Measurements from ENCODE around the gene IKBIP.

Gene IKBIP

DNA sequence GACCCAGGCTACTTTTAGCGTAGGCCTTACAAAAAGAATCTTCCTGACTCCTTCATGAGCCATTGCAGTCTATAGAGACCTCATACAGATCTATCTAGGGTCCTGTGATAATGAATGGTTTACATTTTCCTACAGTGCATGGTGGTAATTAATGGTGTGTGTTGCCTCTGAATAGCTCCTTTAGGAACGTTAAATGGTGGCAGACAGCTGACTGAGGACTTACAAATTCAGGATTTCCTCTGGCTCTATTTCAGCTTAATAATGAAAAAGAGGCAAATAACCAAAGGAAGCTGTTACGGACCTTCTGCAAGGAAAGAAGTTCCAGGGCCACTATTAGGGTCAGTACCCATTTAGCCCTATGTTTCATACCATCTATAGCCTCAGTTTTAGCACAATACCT lies 5.1 kb downstream of the IKBIP start:
- ChIA-PET POLR2A (no interaction called here), CTCF (interaction anchor here (1.1 to 2.1 kb wide), 4 partner anchors 8 to 72 kb away, joined by 3 to 6 read pairs (median 3); no protein-coding TSS in a partner anchor)
- H3K4me1 ChIP-seq (ENCODE audit: control extremely low read depth in 1 of 4, control insufficient read depth in 4 of 4, insufficient read depth in 4 of 4, low read length in 3 of 4) = peaks cover 0 to 12% (median 5%) of the 10 kb centered on the region in 4 experiments
- whole genome bisulfite sequencing (ENCODE audit: insufficient coverage) = 78% methylated on average over 1 of the region's 3 CpGs
- H3K4me3 ChIP-seq (ENCODE audit: control insufficient read depth in 1 of 7, extremely low read depth in 1 of 7, insufficient read depth in 4 of 7, low read depth in 2 of 7, low read length in 6 of 7) = no peak overlapping the region
- no peak for DNase-seq
- H3K27ac ChIP-seq (ENCODE audit: insufficient read depth in 1 of 2, low read depth in 1 of 2, low read length in 2 of 2, poor library complexity in 1 of 2, severe bottlenecking in 2 of 2) = no peak overlapping the region
- no peaks in the 10 kb centered on the region for H3K27me3 ChIP-seq (replicated peaks in 2 of 5; ENCODE audit: control insufficient read depth in 4 of 5, insufficient read depth in 5 of 5, low read length in 4 of 5)
- H3K36me3 ChIP-seq (ENCODE audit: control insufficient read depth in 4 of 4, insufficient read depth in 4 of 4, low read length in 3 of 4) = no peaks in the 10 kb centered on the region
- no peaks in the 10 kb centered on the region for H3K9me3 ChIP-seq (ENCODE audit: control extremely low read depth in 1 of 5, control insufficient read depth in 4 of 5, insufficient read depth in 2 of 5, low read depth in 1 of 5, low read length in 4 of 5)

DNA sequence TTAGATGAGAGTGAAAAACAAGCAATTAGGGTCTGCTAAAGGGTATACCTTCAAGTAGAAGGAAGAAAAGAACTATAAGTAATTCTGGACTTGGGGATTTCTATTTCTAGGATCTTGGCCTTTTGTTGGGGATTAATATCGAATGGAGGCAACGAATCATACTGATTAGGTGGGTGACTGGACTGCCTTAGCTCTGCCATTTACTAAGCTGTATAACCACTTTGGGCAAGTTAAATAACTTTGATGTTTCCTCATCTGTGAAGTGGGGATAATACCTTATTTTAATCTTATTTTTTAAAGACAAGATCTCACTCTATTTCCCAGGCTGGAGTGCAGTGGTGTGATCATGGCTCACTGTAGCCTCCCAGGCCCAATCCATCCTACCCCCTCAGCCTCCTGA lies 6.6 kb downstream of the IKBIP start:
- CTCF ChIA-PET = interaction anchor here (1.1 to 1.9 kb wide), 4 partner anchors 8 to 23 kb away, joined by 3 to 5 read pairs (median 3); no protein-coding TSS in a partner anchor
- WGBS (ENCODE audit: insufficient coverage) = 92% methylated on average over 2 of the region's 2 CpGs
- no peaks in the 10 kb centered on the region for H3K27me3 ChIP-seq (replicated peaks in 2 of 5; ENCODE audit: control insufficient read depth in 4 of 5, insufficient read depth in 5 of 5, low read length in 4 of 5)
- no peak overlapping the region for H3K4me3 ChIP-seq (ENCODE audit: control insufficient read depth in 1 of 7, extremely low read depth in 1 of 7, insufficient read depth in 4 of 7, low read depth in 2 of 7, low read length in 6 of 7)
- peaks cover 2 to 6% (median 3%) of the 10 kb centered on the region in 4 experiments for H3K36me3 ChIP-seq (ENCODE audit: control insufficient read depth in 4 of 4, insufficient read depth in 4 of 4, low read length in 3 of 4)
- POLR2A ChIA-PET = no interaction called here
- peaks cover 0 to 9% (median 0%) of the 10 kb centered on the region in 4 experiments for H3K4me1 ChIP-seq (ENCODE audit: control extremely low read depth in 1 of 4, control insufficient read depth in 4 of 4, insufficient read depth in 4 of 4, low read length in 3 of 4)
- DNase-seq = no peak
- no peaks in the 10 kb centered on the region for H3K9me3 ChIP-seq (ENCODE audit: control extremely low read depth in 1 of 5, control insufficient read depth in 4 of 5, insufficient read depth in 2 of 5, low read depth in 1 of 5, low read length in 4 of 5)
- no peak overlapping the region for H3K27ac ChIP-seq (ENCODE audit: insufficient read depth in 1 of 2, low read depth in 1 of 2, low read length in 2 of 2, poor library complexity in 1 of 2, severe bottlenecking in 2 of 2)

DNA sequence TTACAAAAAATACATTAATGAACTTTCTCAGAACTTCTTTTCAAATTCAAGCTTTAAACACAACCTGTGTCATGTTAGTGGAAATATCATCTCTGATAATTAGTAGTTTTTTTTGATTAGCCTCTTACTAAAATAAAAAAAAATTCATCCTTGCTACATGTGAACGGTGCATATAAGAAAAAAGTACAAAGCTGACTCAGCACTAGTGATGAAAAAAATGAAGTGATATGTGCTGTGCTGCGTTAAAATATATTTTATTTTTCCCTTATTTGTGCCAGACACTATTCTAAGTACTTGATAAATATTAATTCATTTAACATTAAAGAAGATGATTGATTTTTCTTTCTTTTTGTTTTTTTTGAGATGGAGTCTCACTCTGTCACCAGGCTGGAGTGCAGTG lies 7.5 kb downstream of the IKBIP start:
- peaks cover 3 to 14% (median 7%) of the 10 kb centered on the region in 4 experiments for H3K36me3 ChIP-seq (ENCODE audit: control insufficient read depth in 4 of 4, insufficient read depth in 4 of 4, low read length in 3 of 4)
- peaks cover 0 to 5% (median 0%) of the 10 kb centered on the region in 4 experiments for H3K4me1 ChIP-seq (ENCODE audit: control extremely low read depth in 1 of 4, control insufficient read depth in 4 of 4, insufficient read depth in 4 of 4, low read length in 3 of 4)
- ChIA-PET POLR2A (no interaction called here), CTCF (interaction anchor here (1.2 to 1.9 kb wide), 2 partner anchors 7 to 20 kb away, joined by 3 to 5 read pairs; no protein-coding TSS in a partner anchor)
- no peak overlapping the region for H3K4me3 ChIP-seq (ENCODE audit: control insufficient read depth in 1 of 7, extremely low read depth in 1 of 7, insufficient read depth in 4 of 7, low read depth in 2 of 7, low read length in 6 of 7)
- no peaks in the 10 kb centered on the region for H3K9me3 ChIP-seq (ENCODE audit: control extremely low read depth in 1 of 5, control insufficient read depth in 4 of 5, insufficient read depth in 2 of 5, low read depth in 1 of 5, low read length in 4 of 5)
- no peak for DNase-seq
- WGBS (ENCODE audit: insufficient coverage) = no CpG with 5 or more reads among the region's 2 CpGs
- no peaks in the 10 kb centered on the region for H3K27me3 ChIP-seq (replicated peaks in 2 of 5; ENCODE audit: control insufficient read depth in 4 of 5, insufficient read depth in 5 of 5, low read length in 4 of 5)
- H3K27ac ChIP-seq (ENCODE audit: insufficient read depth in 1 of 2, low read depth in 1 of 2, low read length in 2 of 2, poor library complexity in 1 of 2, severe bottlenecking in 2 of 2) = no peak overlapping the region

GRCh38 chr12:98635657-98636323 lies 8.8 kb downstream of the IKBIP start:
- no peaks in the 10 kb centered on the region for H3K4me1 ChIP-seq (ENCODE audit: control extremely low read depth in 1 of 4, control insufficient read depth in 4 of 4, insufficient read depth in 4 of 4, low read length in 3 of 4)
- no peak overlapping the region for H3K4me3 ChIP-seq (ENCODE audit: control insufficient read depth in 1 of 7, extremely low read depth in 1 of 7, insufficient read depth in 4 of 7, low read depth in 2 of 7, low read length in 6 of 7)
- no peaks in the 10 kb centered on the region for H3K9me3 ChIP-seq (ENCODE audit: control extremely low read depth in 1 of 5, control insufficient read depth in 4 of 5, insufficient read depth in 2 of 5, low read depth in 1 of 5, low read length in 4 of 5)
- WGBS (ENCODE audit: insufficient coverage) = 100% methylated on average over 3 of the region's 4 CpGs
- no peak overlapping the region for H3K27ac ChIP-seq (ENCODE audit: insufficient read depth in 1 of 2, low read depth in 1 of 2, low read length in 2 of 2, poor library complexity in 1 of 2, severe bottlenecking in 2 of 2)
- DNase-seq = no peak
- ChIA-PET POLR2A (interaction anchor here (0.7 kb wide), 1 partner anchor 152 kb away, joined by 3 read pairs; no protein-coding TSS in a partner anchor), CTCF (interaction anchor here (1.0 to 1.1 kb wide), 2 partner anchors 39 to 41 kb away, joined by 3 read pairs; no protein-coding TSS in a partner anchor)
- H3K27me3 ChIP-seq (replicated peaks in 2 of 5; ENCODE audit: control insufficient read depth in 4 of 5, insufficient read depth in 5 of 5, low read length in 4 of 5) = no peaks in the 10 kb centered on the region
- H3K36me3 ChIP-seq (ENCODE audit: control insufficient read depth in 4 of 4, insufficient read depth in 4 of 4, low read length in 3 of 4) = peaks cover 3 to 16% (median 7%) of the 10 kb centered on the region in 4 experiments

DNA sequence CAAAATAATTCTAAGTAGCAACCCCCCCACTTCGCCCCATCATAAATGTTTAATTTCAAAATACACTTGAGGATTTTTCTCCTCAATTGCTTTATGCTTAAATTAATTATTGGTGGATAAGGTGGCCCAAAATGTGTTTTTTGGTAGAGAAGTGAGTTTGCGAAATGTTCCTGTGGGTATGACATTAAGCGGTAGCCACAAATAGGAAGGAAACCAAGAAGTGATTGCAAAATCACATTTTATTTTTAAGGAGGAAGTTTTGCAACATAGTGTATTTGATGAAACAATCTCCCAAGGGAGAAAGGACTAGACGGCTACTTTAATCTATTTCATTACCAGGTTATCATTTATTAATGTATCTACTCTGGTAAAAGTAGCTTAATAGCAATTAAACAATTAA lies 25.6 kb downstream of the IKBIP start:
- no peaks in the 10 kb centered on the region for H3K27me3 ChIP-seq (replicated peaks in 2 of 5; ENCODE audit: control insufficient read depth in 4 of 5, insufficient read depth in 5 of 5, low read length in 4 of 5)
- 0% methylated on average over 1 of the region's 4 CpGs for WGBS (ENCODE audit: insufficient coverage)
- CTCF ChIA-PET = interaction anchor here (0.7 to 3.6 kb wide), 8 partner anchors 10 to 52 kb away, joined by 3 to 13 read pairs (median 4); no protein-coding TSS in a partner anchor
- no peak overlapping the region for H3K27ac ChIP-seq (ENCODE audit: insufficient read depth in 1 of 2, low read depth in 1 of 2, low read length in 2 of 2, poor library complexity in 1 of 2, severe bottlenecking in 2 of 2)
- POLR2A ChIA-PET = interaction anchor here (0.6 kb wide), 1 partner anchor 12 kb away, joined by 3 read pairs; no protein-coding TSS in a partner anchor
- DNase-seq = peak; percentile 48 to 74 (median 63)
- no peaks in the 10 kb centered on the region for H3K9me3 ChIP-seq (ENCODE audit: control extremely low read depth in 1 of 5, control insufficient read depth in 4 of 5, insufficient read depth in 2 of 5, low read depth in 1 of 5, low read length in 4 of 5)
- no peaks in the 10 kb centered on the region for H3K36me3 ChIP-seq (ENCODE audit: control insufficient read depth in 4 of 4, insufficient read depth in 4 of 4, low read length in 3 of 4)
- H3K4me1 ChIP-seq (ENCODE audit: control extremely low read depth in 1 of 4, control insufficient read depth in 4 of 4, insufficient read depth in 4 of 4, low read length in 3 of 4) = peaks cover under 1 to 44% (median 14%) of the 10 kb centered on the region in 4 experiments
- no peak overlapping the region for H3K4me3 ChIP-seq (ENCODE audit: control insufficient read depth in 1 of 7, extremely low read depth in 1 of 7, insufficient read depth in 4 of 7, low read depth in 2 of 7, low read length in 6 of 7)

- ChIA-PET POLR2A (interaction anchor here (0.6 kb wide), 1 partner anchor 10 kb away, joined by 3 read pairs; no protein-coding TSS in a partner anchor), CTCF (no interaction called here)
- peaks cover 2 to 42% (median 6%) of the 10 kb centered on the region in 4 experiments for H3K4me1 ChIP-seq (ENCODE audit: control extremely low read depth in 1 of 4, control insufficient read depth in 4 of 4, insufficient read depth in 4 of 4, low read length in 3 of 4)
- 95% methylated on average over 2 of the region's 5 CpGs for WGBS (ENCODE audit: insufficient coverage)
- DNase-seq = peak in 1 of 3 donors; percentile 18
- no peak overlapping the region for H3K27ac ChIP-seq (ENCODE audit: insufficient read depth in 1 of 2, low read depth in 1 of 2, low read length in 2 of 2, poor library complexity in 1 of 2, severe bottlenecking in 2 of 2)
- no peaks in the 10 kb centered on the region for H3K36me3 ChIP-seq (ENCODE audit: control insufficient read depth in 4 of 4, insufficient read depth in 4 of 4, low read length in 3 of 4)
- H3K9me3 ChIP-seq (ENCODE audit: control extremely low read depth in 1 of 5, control insufficient read depth in 4 of 5, insufficient read depth in 2 of 5, low read depth in 1 of 5, low read length in 4 of 5) = no peaks in the 10 kb centered on the region
- no peak overlapping the region for H3K4me3 ChIP-seq (ENCODE audit: control insufficient read depth in 1 of 7, extremely low read depth in 1 of 7, insufficient read depth in 4 of 7, low read depth in 2 of 7, low read length in 6 of 7)
- H3K27me3 ChIP-seq (replicated peaks in 2 of 5; ENCODE audit: control insufficient read depth in 4 of 5, insufficient read depth in 5 of 5, low read length in 4 of 5) = no peaks in the 10 kb centered on the region
Measured at GRCh38 chr12:98612696-98613334, 31.8 kb downstream of the IKBIP start.

GRCh38 chr12:98610596-98610995 lies 34.0 kb downstream of the IKBIP start:
- no CpG with 5 or more reads among the region's 2 CpGs for WGBS (ENCODE audit: insufficient coverage)
- CTCF ChIA-PET = interaction anchor here (1.1 to 1.4 kb wide), 3 partner anchors 16 to 192 kb away, joined by 3 to 4 read pairs (median 3); no protein-coding TSS in a partner anchor

More at GRCh38 chr12:98610596-98610995, 34.0 kb downstream of the IKBIP start:
- H3K4me1 ChIP-seq (ENCODE audit: control extremely low read depth in 1 of 4, control insufficient read depth in 4 of 4, insufficient read depth in 4 of 4, low read length in 3 of 4) = peaks cover 4 to 48% (median 12%) of the 10 kb centered on the region in 4 experiments
- POLR2A ChIA-PET = no interaction called here
- no peak overlapping the region for H3K27ac ChIP-seq (ENCODE audit: insufficient read depth in 1 of 2, low read depth in 1 of 2, low read length in 2 of 2, poor library complexity in 1 of 2, severe bottlenecking in 2 of 2)
- DNase-seq = no peak
- no peaks in the 10 kb centered on the region for H3K27me3 ChIP-seq (replicated peaks in 2 of 5; ENCODE audit: control insufficient read depth in 4 of 5, insufficient read depth in 5 of 5, low read length in 4 of 5)
- H3K36me3 ChIP-seq (ENCODE audit: control insufficient read depth in 4 of 4, insufficient read depth in 4 of 4, low read length in 3 of 4) = no peaks in the 10 kb centered on the region
- H3K9me3 ChIP-seq (ENCODE audit: control extremely low read depth in 1 of 5, control insufficient read depth in 4 of 5, insufficient read depth in 2 of 5, low read depth in 1 of 5, low read length in 4 of 5) = no peaks in the 10 kb centered on the region
- no peak overlapping the region for H3K4me3 ChIP-seq (ENCODE audit: control insufficient read depth in 1 of 7, extremely low read depth in 1 of 7, insufficient read depth in 4 of 7, low read depth in 2 of 7, low read length in 6 of 7)

Data from common myeloid progenitor, CD34-positive (primary cell).